GM21447 (cell line): ENCODE results near the gene C19orf67.

Experiments
- ATAC-seq: cut with Tn5 transposase; IDR thresholded peaks from one replicate; pipeline ENCODE4 v1.9.1; 2021; ENCODE audit not compliant: unreplicated experiment

Gene C19orf67

DNA sequence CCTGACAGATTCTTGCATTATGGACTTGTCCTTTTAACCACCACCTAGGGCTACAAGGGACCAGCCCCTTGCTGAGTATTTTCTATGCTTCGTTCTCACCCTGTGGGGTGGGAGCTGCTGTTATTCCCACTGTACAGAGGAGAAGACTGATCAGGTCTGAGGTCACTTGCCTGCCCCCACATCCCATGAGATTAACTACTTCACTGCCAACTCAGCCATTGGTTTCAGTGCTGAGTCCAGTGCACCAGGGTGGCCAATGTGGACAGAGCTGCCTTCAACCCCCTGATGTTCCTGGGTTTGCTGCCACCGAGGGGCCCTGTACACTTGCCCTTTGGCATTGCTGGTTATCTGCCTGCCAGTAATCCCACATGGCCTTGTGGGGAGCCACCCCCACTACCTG is 25.1 kb upstream of the C19orf67 start:
- ATAC-seq, result no peak

DNA sequence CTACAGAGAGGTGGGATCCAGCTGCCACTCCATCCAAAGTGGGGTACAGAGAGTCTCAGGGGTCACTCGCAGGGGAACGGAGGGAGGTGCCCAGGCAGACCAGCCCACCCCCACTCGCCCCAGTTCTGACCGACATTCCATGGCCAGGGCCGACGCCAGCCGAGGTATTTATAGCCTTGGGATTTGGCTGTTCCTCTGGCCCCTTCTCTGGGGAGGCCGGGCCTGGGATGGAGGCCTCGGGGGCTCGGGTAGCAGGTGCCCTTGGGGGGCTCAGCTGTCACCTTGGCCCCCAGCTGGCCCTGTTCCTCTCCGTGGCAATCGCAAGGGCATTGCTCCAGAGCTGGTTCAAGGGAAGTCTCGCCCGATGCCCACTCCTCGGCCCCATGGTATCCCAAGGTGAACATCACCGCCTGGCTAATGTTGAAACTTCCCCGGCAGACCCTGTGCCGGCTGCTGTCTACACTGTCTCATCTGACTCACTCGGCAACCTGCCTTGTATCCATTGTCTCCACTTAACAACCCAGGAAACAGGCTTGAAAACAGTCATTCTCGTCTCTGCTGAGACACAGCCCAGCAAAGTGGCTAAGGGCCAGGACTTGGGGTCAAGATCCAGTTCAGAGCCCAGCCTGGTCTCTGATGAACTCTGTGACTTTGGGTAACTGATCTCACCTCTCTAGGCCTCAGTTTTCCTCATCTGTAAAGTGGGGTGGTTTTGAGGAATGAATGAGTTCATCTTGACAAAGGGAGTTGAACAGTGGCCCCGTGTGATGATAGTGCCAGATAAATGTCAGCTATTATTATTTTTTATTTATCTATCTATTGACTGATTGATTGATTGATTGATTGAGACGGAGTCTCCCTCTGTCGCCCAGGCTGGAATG is 22.2 kb upstream of the C19orf67 start:
- no peak for ATAC-seq

DNA sequence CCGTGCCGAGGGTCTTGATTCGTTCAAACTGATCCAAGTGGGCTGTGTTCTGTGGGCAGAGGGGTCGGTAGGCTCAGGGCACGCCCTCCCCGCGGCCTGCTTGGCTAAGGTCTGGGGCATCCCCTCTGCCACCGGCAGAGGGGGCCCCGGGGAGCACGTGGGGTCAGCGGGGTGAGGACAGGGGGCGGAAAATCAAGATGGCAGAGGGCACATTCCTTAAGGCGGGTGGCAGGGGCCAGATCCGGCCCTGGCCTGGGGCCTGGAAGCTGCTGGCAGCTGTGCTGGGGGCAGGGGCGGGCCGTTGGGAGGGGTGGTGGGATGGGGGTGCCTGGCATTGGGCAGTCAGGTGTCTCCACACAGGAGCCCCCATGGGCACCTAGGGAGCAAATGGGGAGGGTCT is 21.3 kb upstream of the C19orf67 start:
- ATAC-seq, result no peak

DNA sequence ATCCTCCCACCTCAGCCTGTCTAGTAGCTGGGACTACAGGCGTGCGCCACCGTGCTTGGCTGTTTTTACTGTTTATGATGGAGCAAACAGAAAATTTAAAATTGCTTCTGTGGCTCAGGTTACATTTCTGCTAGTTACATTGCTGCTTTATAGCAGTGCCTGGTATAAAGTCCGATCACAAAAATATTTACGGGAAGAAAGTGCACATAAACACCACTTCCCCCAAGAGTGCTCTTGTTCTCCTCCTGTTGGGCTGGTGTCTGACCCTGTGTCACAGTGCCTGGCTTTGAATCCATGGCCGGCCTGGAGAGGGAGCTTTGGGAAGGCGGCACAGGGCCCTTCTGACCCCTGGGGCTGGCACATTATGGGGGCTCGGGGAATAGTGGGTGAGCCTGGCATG is 20.1 kb upstream of the C19orf67 start:
- no peak for ATAC-seq

DNA sequence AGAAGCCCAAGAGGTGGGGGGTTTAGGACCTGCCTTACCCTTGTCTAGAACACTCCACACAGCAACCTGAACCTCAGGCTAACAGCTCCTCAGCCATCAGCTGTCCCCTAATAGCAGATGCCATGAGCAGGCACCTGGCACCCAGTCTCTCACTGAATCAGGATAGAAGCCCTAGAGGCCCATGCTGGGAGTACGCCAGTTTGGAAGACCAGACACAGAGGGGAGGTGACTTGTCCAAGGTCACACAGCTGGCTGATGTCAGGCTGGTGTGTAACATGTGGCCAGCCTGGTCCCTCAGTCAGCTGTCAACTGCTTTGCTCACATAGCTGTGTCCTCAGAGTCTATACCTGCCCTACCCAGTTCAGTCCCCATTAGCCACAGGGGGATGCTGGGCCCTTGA is 17.7 kb upstream of the C19orf67 start:
- ATAC-seq, result no peak

DNA sequence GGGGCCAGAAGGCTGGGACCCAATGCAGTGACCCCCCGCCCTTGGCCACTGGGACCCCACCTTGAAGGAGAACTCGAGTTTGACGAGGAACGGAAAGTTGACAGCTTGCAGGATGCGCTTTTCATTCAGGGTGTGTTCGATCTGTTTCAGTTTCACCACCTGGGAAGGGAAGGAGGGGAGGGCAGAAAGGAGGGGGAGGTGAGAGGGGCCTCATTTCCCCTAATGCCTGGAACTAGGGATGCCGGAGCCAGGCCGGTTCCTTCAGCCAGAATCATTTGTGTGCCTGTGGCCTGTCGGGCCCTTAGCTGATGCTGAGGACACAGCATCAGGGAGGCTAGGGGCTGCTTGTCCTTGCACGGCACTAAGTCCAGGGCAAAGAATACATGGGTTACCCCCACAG is 17.2 kb upstream of the C19orf67 start:
- ATAC-seq, result no peak

DNA sequence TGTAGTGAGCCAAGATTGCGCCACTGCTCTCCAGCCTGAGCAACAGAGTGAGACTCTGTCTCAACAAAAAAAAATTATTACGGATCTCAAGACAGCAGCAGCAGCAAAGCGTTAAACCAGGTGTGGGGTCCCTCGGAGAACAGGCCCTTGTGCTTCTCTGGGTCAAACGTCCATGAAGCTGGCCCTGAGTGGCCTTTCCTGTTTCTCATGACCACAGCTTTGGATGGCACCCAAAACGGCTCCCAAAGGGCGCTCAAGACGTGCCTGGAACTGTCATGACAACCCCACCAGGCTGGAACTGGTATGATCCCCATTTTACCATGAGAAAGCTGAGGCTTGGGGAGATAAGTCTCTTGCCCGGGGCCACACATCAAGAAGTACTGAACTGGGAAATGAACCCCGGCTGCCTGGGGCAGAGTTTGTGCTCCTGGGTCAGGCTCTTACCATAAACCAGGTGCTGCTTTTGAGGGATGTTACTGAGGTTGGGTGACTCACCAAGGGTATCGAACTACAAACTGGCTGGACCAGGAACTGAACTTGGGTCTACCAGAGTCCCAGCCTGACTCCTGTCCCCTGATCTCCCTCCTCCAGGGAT is 16.6 kb upstream of the C19orf67 start:
- no peak for ATAC-seq

DNA sequence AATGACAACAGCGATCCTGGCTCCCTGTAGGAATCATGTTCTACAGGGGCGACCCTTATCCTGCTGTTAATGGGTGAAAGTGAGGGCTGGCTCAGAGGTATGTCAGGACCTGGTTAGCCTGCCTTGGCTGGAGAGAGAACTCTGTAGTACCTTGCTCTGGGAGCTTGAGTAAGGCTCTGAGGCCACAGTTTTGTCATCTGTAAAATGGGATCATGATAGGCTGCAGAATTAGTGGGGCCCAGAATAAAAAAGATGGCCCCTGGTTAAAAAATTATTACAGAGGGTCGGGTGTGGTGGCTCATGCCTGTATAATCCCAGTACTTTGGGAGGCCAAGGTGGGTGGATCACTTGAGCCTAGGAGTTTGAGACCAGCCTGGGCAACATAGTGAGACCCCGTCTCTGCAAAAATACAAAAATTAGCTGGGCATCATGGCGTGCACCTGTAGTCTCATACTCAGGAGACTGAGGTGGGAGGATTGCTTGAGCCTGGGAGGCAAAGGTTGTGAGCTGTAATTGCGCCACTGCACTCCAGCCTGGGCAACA is 15.5 kb upstream of the C19orf67 start:
- no peak for ATAC-seq

DNA sequence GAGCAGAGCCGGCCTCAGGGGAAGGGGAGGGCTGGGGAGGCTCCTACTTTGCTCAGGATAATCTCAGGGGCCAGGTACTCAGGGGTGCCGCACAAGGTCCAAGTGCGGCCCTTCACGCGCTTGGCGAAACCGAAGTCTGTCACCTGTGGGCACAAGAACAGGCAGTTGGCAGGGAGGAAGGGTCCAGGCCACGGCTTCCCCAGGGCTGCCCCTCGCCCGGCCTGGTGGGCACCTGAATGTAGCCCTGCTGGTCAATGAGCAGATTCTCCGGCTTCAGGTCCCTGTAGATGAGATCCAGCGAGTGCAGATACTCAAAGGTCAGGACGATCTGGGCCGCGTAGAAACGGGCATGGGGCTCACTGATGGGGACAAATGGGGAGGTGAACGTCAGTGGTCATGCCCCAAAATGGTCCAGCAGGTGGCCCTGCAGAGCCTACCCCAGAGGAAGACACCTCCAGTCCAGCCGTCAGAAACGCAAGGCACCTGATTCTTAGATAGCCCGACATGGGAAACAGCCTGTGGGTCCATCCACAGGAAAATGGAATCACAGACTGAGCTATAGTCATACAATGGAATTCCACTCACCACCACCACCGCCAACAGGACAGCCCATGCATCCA is 12.1 kb upstream of the C19orf67 start:
- ATAC-seq, result no peak

DNA sequence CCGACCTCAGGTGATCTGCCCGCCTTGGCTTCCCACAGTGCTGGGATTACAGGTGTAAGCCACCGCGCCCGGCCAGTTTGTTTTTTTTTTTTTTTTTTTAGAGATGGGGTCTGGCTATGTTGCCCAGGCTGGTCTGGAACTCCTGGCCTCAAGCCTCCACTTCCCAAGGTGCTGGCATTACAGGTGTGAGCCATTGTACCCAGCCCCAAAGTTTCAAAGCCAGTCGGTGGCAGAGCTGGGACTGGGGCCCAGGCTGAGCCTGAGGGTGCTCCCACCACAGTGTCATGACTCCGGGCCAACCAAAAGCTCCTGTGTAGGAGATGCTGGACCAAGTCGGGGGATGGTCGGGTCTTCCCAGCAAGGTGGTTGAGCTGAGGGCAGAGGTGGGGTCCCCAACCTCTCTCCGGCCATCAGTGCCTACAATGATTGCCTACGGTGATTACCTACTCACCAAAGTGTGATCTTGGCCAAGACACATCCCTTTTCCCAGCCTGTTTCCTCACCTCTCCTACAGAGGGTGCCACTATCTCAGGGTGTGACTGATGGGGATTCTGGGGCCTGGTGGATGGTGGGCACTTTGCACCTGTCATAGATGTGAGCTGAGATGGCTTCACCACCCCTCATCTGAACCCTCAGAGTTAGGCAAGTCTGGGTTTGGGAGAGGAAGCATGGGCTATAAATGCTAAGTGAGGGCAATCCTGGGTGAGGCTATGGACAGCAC is 10.8 kb upstream of the C19orf67 start:
- ATAC-seq, result no peak

DNA sequence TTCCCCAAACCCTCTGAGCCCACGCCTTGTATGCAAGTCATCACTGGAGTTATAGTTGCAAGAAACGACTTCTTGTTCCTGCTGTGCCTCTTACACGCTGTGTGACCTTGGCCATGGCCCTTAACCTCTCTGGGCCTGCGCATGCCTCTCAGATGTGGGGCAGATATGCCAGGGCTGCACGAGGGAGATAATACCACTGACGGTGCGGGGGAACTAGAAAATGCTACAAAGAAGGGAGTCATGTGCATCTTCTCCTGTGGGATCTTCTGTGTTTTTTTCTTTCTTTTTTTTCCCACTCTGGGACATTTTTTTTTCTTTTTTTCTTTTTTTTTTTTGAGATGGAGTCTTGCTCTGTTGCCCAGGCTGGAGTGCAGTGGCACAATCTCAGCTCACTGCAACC is 9.3 kb upstream of the C19orf67 start:
- ATAC-seq, result no peak

DNA sequence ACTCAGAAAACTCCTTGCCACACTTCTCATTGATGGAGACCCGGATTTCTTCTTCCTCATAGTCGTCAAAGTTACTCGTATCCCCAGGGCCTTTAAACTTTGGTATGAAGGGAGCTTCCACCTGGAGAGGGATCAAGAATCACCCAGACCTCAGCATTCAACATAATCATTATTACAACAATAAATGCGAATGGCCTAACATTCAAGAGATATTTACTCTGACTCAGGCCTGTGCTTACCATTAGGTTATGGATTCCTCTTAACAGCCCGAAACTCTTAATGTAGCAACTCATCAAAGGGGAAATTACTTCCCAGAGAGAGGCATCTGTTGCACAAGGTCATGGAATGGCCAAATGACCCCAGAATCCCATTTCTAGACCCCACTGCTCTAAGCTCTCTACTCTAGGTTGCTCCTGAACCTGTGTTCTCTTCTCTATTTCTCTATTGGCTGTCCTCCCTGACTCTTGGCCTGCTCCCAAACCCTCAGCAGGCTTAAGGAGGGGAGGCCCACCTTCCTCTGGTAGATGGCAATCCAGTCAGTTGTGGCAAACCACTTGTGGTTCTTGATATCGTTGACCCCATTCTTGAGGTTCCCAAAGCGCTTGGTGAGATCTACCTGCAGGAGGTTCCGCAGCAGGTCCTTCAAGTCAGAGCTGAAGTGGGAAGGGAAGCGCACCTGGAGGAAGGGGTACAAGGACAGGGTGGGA is 7.7 kb upstream of the C19orf67 start:
- no peak for ATAC-seq

DNA sequence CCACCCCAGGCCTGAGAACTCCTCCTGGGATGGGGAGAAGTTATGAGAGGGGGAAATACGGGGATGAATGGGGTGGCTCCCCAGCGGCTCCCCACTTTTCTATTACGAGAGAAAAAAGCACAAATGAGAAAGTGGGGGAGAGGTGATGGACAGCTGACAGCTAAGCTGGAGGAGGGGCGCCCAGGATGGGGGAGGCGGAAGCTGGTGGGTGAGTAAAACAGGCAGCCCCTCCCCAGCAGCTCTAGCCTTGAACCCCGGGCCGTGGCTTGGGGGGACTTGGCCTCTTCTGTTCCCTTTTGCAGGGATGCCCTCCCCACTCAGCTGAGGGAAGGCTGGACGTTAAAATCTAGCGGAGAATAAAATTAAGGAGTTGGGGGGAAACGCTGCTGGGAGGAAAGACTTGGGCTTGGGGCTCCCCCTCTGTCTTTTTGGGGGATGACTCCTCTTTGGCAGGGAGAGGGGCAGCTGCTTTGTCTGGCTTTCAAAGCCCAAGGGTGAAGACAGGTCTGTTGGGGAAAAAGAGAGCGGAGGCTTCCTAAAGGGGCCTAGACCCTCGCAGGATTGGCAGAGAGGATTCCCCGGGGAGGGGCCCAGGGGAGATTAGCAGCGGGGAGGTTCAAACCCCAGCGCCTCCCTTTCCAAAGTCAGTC is 6.4 kb upstream of the C19orf67 start:
- ATAC-seq, result peak; percentile 22

DNA sequence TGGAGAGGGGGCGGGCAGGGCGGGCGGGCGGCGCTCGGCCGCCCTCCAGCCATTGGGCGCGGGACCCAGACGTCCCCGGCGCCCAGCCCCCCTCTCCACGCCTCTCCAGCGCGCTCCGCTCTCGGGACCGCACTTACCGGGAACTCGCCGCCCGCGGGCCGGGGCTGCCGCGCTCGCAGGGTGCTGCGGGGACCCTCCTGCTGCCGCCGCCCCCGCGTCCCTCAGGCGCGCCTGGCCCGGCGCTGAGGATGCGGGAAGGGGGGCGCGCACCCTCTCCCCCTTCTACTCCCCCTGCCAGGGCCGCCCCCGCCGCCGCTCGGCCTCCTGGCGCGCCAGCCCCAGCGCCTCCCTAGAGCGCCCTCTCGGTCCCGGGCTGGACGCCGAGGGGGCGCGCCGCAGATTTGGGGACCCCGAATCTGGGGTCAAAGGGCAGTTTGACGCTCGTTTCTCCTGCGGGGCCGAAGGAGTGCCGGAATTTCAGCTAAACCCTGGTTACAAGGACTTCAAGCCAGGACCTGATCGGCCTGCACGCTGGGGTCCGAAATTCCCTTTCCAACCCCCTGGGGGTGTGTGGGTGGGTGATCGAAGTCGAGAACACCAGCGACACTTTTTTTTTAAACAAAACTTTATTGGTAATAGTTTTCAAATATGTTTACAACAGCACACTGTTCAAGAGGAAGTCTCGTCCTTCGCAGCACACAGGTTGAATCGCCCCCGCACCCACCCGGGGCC is 5.7 kb upstream of the C19orf67 start:
- ATAC-seq, result peak; percentile 42

DNA sequence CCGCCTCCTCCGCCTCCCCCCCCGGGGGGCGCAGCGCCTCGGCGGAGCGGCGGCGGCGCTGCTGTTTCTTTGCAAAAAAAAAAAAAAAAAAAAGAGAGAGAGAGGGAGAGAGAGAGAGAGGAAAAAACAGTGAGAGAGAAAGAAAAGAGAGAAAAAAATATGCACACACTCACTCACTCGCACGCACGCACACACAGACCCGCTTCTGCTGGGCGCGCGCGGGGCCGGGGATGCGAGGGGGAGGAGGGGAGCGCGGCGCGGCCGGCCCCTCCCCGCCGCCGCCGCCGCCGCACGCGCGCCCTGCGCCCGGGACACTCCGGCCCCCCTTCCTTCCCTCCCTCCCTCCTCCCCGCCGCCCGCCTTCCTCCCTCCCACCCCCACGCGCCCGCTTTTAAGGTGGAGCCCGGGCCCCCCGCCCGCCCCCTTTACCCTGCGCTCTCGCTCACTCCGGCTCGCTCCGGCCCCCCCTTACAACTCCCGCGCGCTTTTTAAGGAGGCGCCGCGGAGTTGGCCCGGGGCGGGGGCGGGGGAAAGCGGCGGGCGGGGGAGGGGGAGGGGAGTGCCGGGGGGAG is 5.0 kb upstream of the C19orf67 start, which contains the start of gene SAMD1:
Gene SAMD1, minus strand, starts transcription at position 243 of the 572 bp plus-strand sequence.
- ATAC-seq, result peak; percentile 39

DNA sequence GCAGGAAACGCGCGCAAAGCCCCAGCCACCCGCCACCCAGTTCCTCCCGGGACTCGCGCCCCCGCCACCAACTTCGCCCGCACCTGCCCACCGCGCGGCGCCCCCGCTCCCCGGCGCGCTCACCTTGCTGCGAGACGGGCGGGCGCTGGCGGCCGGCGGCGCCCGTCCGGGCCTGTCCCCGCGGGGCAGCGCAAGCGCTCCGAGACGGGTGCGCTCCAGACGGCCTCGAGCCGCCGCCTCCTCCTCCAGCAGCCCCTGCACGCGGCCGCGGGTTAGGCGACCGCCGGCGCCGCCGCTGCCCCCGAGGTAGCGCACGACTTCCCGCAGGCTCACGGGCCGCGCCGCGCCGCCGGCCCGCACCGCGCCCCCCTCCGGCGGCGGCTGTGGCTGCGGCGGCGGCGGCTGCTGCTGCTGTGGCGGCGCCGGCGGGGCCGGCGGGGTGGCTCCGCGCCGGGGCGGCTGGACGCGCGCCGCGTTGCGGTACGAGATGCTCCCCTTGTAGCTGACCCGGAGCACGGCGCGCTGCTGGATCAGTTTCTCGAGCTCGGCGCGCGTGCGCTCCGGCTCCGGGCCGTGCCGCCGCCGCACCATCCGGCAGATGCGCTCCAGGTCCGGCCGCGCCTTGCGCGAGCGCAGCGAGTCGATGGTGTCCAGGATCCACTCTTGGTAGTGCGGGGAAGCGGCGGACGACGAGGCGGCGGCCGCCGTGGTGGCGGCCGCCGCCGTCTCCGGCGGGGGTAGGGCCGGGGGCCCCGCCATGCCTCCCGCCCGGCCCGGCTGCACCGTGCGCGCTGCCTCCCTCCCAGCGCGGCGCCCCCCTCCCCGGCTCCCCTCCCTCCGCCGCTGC is 4.3 kb upstream of the C19orf67 start:
- no peak for ATAC-seq

DNA sequence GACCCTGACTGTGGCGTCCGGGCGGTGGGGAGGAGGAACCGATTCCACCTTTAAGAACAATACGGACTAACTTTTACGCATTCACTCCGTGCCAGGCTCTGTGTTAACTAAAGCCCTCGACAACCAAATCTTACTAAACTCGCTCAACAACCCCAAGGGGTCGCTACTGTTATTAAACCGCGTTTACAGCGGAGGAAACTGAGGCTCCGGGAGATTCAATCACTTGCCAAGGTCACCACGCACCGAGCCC is 3.8 kb upstream of the C19orf67 start:
- ATAC-seq, result no peak

DNA sequence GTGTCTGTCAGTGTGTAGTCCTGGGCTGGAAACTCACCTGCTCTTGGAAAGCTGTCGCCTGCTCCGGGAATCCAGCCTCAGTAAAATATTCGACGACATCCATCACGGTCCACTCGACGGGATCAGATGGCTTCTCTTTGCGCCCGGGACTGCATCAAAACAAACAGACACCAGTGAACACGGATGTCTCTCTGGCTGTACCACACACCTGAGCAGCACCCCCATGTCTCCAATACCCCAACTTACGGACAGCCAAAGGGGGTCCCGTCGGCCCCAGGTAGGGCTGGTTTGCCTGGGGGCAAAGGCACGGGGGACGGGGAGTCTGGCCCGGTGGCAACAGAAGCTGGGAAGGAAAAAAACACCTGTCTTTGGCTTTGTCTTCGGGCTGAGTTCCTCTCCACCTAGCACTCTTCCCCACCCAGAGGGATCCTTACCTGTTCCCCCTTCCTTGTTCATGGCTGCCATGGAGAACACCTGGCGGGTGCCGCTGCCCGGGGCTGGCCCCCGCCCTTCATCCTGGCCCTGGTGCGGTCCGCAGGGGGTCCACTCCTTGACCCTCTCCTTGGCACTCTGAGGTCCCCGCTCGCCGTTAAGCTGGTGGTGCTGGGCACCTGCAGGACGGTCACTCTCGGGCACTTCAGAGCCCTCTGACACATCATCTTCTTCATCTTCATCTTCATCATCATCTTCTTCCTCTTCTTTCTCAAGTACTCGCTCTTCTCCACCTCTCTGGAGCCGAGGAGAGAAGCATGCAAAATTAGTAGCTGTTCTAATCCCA is 3.2 kb upstream of the C19orf67 start:
- no peak for ATAC-seq
